ENCODE results near the gene RASGRP1.

Gene RASGRP1

GRCh38 chr15:38506997-38507396, 57.6 kb downstream of the RASGRP1 start:
- H3K4me3 ChIP-seq (replicated peaks; ENCODE audit: low read depth, low read length) = no peak overlapping the region
- no peak for DNase-seq (ENCODE audit: extremely low read depth, insufficient read length)
- no peak for TF ChIP-seq CTCF (IDR thresholded peaks at IDR 0.05; ENCODE audit: insufficient read depth, low read length, poor library complexity, severe bottlenecking)
- no peaks in the 10 kb centered on the region for H3K27me3 ChIP-seq (replicated peaks; ENCODE audit: control insufficient read depth, insufficient read depth, low read length)
- H3K36me3 ChIP-seq (ENCODE audit: control insufficient read depth, insufficient read depth, low read length) = peaks cover 11% of the 10 kb centered on the region

DNA sequence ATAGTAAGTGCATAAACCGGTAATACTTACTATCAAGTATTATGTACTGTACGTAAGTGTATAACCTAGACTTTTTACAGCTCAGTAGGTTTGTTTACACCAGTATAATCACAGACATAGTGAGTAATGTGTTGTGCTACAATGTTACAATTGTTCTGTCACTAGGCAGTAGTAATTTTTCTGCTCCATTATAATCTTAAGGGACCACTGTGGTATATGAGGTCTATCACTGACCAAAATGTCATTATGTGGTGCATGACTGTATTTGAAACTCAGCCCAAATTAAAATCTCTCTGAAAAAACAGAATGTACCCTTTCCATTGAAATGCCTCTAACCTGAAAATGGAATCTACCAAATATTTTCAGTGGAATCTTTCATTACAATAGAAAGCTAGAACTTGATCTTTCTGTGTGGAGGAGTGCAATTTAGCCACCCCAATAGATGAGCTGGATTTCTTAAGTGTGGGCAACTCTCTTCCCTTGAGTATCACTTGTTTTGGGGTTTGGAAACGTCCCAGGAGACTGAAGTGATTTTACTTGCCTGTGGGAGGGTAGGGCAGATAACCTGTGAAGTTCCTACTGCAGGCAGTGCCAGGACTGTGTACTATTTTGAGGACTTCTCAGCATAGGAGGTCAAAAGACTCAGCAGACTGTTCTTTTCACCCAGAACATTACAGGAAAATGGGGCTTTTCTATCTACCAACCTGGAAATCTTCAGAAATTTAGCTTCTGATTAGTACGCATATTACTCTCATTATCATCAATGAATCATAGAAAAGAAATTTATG, 59.7 kb downstream of the RASGRP1 start:
- Histone ChIP-seq H3K36me3 (ENCODE audit: control insufficient read depth, insufficient read depth, low read length) (peaks cover 11% of the 10 kb centered on the region), H3K4me3 (replicated peaks; ENCODE audit: low read depth, low read length) (no peak overlapping the region), H3K27me3 (replicated peaks; ENCODE audit: control insufficient read depth, insufficient read depth, low read length) (no peaks in the 10 kb centered on the region)
- no peak for DNase-seq (ENCODE audit: extremely low read depth, insufficient read length)
- TF ChIP-seq CTCF (IDR thresholded peaks at IDR 0.05; ENCODE audit: insufficient read depth, low read length, poor library complexity, severe bottlenecking) = no peak

DNA sequence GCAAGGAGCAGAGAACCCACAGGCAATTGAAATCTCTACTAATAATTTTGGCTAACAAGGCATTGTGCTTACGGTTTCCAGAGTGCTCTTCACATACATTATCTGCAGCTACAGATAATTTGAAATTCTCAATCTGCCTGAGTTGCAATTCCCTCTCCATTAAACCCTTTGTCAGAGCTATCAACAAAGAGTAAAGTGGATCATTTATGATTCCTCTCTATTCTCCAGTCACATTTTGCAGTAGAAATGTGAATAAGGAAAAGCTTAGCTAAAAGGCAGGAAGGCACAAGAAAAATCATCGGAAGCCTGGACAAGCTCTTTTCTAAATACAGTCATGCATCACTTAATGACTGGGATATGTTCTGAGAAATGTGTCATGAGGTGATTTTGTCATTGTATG, 61.1 kb downstream of the RASGRP1 start:
- Histone ChIP-seq H3K27me3 (replicated peaks; ENCODE audit: control insufficient read depth, insufficient read depth, low read length) (no peaks in the 10 kb centered on the region), H3K4me3 (replicated peaks; ENCODE audit: low read depth, low read length) (no peak overlapping the region), H3K36me3 (ENCODE audit: control insufficient read depth, insufficient read depth, low read length) (peaks cover 17% of the 10 kb centered on the region)
- DNase-seq (ENCODE audit: extremely low read depth, insufficient read length) = no peak
- no peak for TF ChIP-seq CTCF (IDR thresholded peaks at IDR 0.05; ENCODE audit: insufficient read depth, low read length, poor library complexity, severe bottlenecking)

DNA sequence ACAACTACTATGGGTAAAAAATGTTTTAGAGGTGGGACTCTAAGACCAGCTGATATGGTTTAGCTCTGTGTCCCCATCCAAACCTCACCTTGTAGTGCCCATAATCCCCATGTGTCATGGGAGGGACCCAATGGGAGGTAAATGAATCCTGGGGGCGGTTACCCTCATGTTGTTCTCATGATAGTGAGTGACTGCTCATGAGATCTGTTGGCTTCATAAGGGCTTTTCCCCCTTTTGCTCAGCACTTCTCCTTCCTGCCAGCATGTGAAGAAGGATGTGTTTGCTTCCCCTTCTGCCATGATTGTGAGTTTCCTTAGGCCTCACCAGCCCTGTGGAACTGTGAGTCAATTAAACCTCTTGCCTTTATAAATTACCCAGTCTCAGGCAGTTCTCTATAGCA, 65.0 kb downstream of the RASGRP1 start:
- Histone ChIP-seq H3K4me3 (replicated peaks; ENCODE audit: low read depth, low read length) (no peak overlapping the region), H3K27me3 (replicated peaks; ENCODE audit: control insufficient read depth, insufficient read depth, low read length) (no peaks in the 10 kb centered on the region), H3K36me3 (ENCODE audit: control insufficient read depth, insufficient read depth, low read length) (peaks cover 14% of the 10 kb centered on the region)
- TF ChIP-seq CTCF (IDR thresholded peaks at IDR 0.05; ENCODE audit: insufficient read depth, low read length, poor library complexity, severe bottlenecking) = no peak
- DNase-seq (ENCODE audit: extremely low read depth, insufficient read length) = no peak

GRCh38 chr15:38496151-38496550, 68.5 kb downstream of the RASGRP1 start:
- Histone ChIP-seq H3K27me3 (replicated peaks; ENCODE audit: control insufficient read depth, insufficient read depth, low read length) (no peaks in the 10 kb centered on the region), H3K4me3 (replicated peaks; ENCODE audit: low read depth, low read length) (no peak overlapping the region), H3K36me3 (ENCODE audit: control insufficient read depth, insufficient read depth, low read length) (peaks cover 12% of the 10 kb centered on the region)
- no peak for TF ChIP-seq CTCF (IDR thresholded peaks at IDR 0.05; ENCODE audit: insufficient read depth, low read length, poor library complexity, severe bottlenecking)
- DNase-seq (ENCODE audit: extremely low read depth, insufficient read length) = no peak
